Measurements from ENCODE around the gene BACE1.

The BACE1 gene

DNA sequence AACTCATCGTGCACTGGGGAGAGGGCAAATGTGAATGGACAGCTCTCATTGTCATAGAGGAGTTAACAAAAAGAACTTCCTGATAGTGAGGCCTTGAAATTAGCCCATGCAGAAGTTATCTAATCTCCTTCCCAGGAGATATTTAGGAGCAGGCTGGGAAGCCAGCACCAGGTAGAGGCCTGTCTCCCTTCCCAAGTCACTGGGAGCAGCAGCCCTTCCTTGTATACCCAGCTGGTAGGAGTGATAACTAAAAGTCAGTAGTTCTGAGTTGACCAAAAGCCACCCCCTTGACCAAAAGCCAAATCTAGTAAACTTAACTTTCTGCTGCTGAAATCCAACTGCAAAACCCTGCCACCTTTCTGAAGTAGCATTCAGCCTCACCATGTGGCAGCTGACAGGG is 26.3 kb downstream of the BACE1 start:
- no peak overlapping the region for H3K4me3 ChIP-seq (ENCODE audit: low read depth, low read length)
- DNase-seq (ENCODE audit: low read depth) = no peak
- TF ChIP-seq, protein P1, sequence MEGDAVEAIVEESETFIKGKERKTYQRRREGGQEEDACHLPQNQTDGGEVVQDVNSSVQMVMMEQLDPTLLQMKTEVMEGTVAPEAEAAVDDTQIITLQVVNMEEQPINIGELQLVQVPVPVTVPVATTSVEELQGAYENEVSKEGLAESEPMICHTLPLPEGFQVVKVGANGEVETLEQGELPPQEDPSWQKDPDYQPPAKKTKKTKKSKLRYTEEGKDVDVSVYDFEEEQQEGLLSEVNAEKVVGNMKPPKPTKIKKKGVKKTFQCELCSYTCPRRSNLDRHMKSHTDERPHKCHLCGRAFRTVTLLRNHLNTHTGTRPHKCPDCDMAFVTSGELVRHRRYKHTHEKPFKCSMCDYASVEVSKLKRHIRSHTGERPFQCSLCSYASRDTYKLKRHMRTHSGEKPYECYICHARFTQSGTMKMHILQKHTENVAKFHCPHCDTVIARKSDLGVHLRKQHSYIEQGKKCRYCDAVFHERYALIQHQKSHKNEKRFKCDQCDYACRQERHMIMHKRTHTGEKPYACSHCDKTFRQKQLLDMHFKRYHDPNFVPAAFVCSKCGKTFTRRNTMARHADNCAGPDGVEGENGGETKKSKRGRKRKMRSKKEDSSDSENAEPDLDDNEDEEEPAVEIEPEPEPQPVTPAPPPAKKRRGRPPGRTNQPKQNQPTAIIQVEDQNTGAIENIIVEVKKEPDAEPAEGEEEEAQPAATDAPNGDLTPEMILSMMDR (IDR thresholded peaks at IDR 0.05; ENCODE audit: control insufficient read depth, extremely low read depth, insufficient read depth) = no peak

- TF ChIP-seq, protein P1 (IDR thresholded peaks at IDR 0.05; ENCODE audit: control insufficient read depth, extremely low read depth, insufficient read depth) = no peak
- no peak overlapping the region for H3K4me3 ChIP-seq (ENCODE audit: low read depth, low read length)
- no peak for DNase-seq (ENCODE audit: low read depth)
Measured at GRCh38 chr11:117287668-117288067, 28.4 kb downstream of the BACE1 start.

- no peak for DNase-seq (ENCODE audit: low read depth)
- TF ChIP-seq, protein P1 (IDR thresholded peaks at IDR 0.05; ENCODE audit: control insufficient read depth, extremely low read depth, insufficient read depth) = no peak
- H3K4me3 ChIP-seq (ENCODE audit: low read depth, low read length) = no peak overlapping the region
Measured at GRCh38 chr11:117286588-117286987, 29.5 kb downstream of the BACE1 start.

GRCh38 chr11:117284053-117284452 is 32.0 kb downstream of the BACE1 start:
- no peak overlapping the region for H3K4me3 ChIP-seq (ENCODE audit: low read depth, low read length)
- no peak for DNase-seq (ENCODE audit: low read depth)
- TF ChIP-seq, protein P1 (IDR thresholded peaks at IDR 0.05; ENCODE audit: control insufficient read depth, extremely low read depth, insufficient read depth) = no peak

GRCh38 chr11:117282956-117283355 is 33.1 kb downstream of the BACE1 start:
- H3K4me3 ChIP-seq (ENCODE audit: low read depth, low read length) = no peak overlapping the region
- no peak for DNase-seq (ENCODE audit: low read depth)
- TF ChIP-seq, protein P1 (IDR thresholded peaks at IDR 0.05; ENCODE audit: control insufficient read depth, extremely low read depth, insufficient read depth) = no peak

- DNase-seq (ENCODE audit: low read depth) = no peak
- no peak overlapping the region for H3K4me3 ChIP-seq (ENCODE audit: low read depth, low read length)
- TF ChIP-seq, protein P1 (IDR thresholded peaks at IDR 0.05; ENCODE audit: control insufficient read depth, extremely low read depth, insufficient read depth) = no peak
Measured at GRCh38 chr11:117281869-117282268, 34.2 kb downstream of the BACE1 start.

DNA sequence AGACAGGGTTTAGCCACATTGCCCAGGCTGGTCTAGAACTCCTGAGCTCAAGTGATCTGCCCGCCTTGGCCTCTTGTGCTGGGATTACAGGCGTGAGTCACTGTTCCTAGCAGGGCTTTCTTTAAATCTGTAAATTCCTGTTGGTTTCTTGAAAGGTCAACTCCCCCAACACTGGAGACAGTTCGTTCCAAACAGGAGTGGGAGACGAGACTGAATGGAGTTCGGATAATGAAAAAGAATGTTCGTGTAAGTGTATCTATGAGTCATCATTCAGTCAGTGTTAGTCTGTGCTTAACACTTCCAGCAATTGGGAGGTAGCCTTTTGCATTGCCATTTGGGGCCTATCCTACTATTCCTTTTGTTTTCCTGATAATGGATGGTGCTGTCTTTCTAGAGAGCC is 34.9 kb downstream of the BACE1 start:
- TF ChIP-seq, protein P1 (IDR thresholded peaks at IDR 0.05; ENCODE audit: control insufficient read depth, extremely low read depth, insufficient read depth) = no peak
- no peak overlapping the region for H3K4me3 ChIP-seq (ENCODE audit: low read depth, low read length)
- DNase-seq (ENCODE audit: low read depth) = no peak

Measured in LNCaP clone FGC (cell line).